A673 (cell line): ENCODE data around the gene MAPK8IP3. TPM values are rescaled to one million over a fixed set of nuclear protein-coding genes. Genes with fewer than 3 reads are reported as not detected.

Experiments used
- BruUV-seq: library from RNA; stranded (reverse); fragments of 400-500 nt; replicated peaks from 2 replicates; lab custom pipeline; 2021; lab: Mats Ljungman, UMichigan
- CTCF ChIA-PET: fragments of 300-600 bp; sonication (Branson Sonifier 250); formaldehyde crosslinking; loops from one replicate; lab custom pipeline; 2022; ENCODE audit warnings: antibody characterized with exemption; lab: Charles Lee
- POLR2A ChIA-PET: fragments of 300-600 bp; sonication (Branson Sonifier 250); formaldehyde crosslinking; loops from one replicate; lab custom pipeline; 2022; ENCODE audit warnings: antibody characterized with exemption; ENCODE audit not compliant: low non-redundant PET; lab: Charles Lee
- DNase-seq: peaks from one replicate; pipeline ENCODE4 v3.0.0-alpha.2; 2015; ENCODE audit warnings: low spot score
- H3K27ac ChIP-seq: fragments of 200-600 bp; sonication (generic); 2 replicates; pipeline ENCODE4 v1.5.1; 2016; ENCODE audit warnings: mixed run types, low read depth, mild to moderate bottlenecking, mixed read lengths, antibody characterized with exemption, low read length; ENCODE audit not compliant: poor library complexity, severe bottlenecking
- H3K27me3 ChIP-seq: fragments of 200-600 bp; sonication (generic); replicated peaks from 2 replicates; pipeline ENCODE4 v1.6.1; 2017; ENCODE audit warnings: mixed run types, low read depth, mild to moderate bottlenecking, mixed read lengths, antibody characterized with exemption, low read length; ENCODE audit not compliant: insufficient read depth, poor library complexity
- H3K36me3 ChIP-seq: fragments of 200-600 bp; sonication (generic); 2 replicates; pipeline ENCODE4 v1.6.1; 2016; ENCODE audit warnings: mixed run types, mild to moderate bottlenecking, mixed read lengths, antibody characterized with exemption, low read length; ENCODE audit not compliant: insufficient read depth, poor library complexity, severe bottlenecking
- H3K4me1 ChIP-seq: fragments of 200-600 bp; sonication (generic); 2 replicates; pipeline ENCODE4 v1.6.1; 2017; ENCODE audit warnings: mixed run types, mild to moderate bottlenecking, mixed read lengths, antibody characterized with exemption, low read length; ENCODE audit not compliant: insufficient read depth, poor library complexity, severe bottlenecking
- H3K4me3 ChIP-seq: fragments of 200-600 bp; sonication (generic); 2 replicates; pipeline ENCODE4 v1.5.1; 2016; ENCODE audit warnings: low read depth, mixed run types, mild to moderate bottlenecking, mixed read lengths, low read length; ENCODE audit not compliant: poor library complexity, severe bottlenecking
- H3K9me3 ChIP-seq: fragments of 200-600 bp; sonication (generic); 2 replicates; pipeline ENCODE4 v1.6.1; 2016; ENCODE audit warnings: mixed run types, low read depth, mild to moderate bottlenecking, mixed read lengths, antibody characterized with exemption, low read length; ENCODE audit not compliant: poor library complexity, severe bottlenecking
- CTCF ChIP-seq: fragments of 300-800, 200-600 bp; sonication (generic); conservative IDR thresholded peaks from 2 replicates; pipeline ENCODE4 v1.5.1; 2017; ENCODE audit warnings: low read depth, mild to moderate bottlenecking, antibody characterized with exemption, low read length, moderate library complexity, mixed read lengths
- EZH2 ChIP-seq: fragments of 200-600 bp; sonication (generic); IDR thresholded peaks from 2 replicates; pipeline ENCODE4 v1.6.1; 2017; ENCODE audit warnings: borderline replicate concordance, low read depth, mild to moderate bottlenecking, mixed read lengths, antibody characterized with exemption, low read length; ENCODE audit not compliant: poor library complexity, severe bottlenecking
- intact Hi-C: fragments of 100-400 bp; cut with micrococcal nuclease; formaldehyde crosslinking; loops from one replicate; pipeline ENCODE4 v1.10.0; 2022; ENCODE audit not compliant: unreplicated experiment
- total RNA-seq: library from RNA; stranded (reverse); gene quantifications from 2 replicates; pipeline ENCODE4 v1.2.3, GENCODE V29; 2021

The MAPK8IP3 gene
- total RNA-seq, 1 experiment from 2014 or later = 69.2 TPM

GRCh38 chr16:1768767-1769401 is 62.9 kb downstream of the MAPK8IP3 start:
- Histone ChIP-seq H3K27ac (no peak overlapping the region), H3K27me3 (no peaks in the 10 kb centered on the region), H3K9me3 (no peaks in the 10 kb centered on the region), H3K4me1 (peaks cover 4% of the 10 kb centered on the region), H3K4me3 (no peak overlapping the region), H3K36me3 (peaks cover 20% of the 10 kb centered on the region)
- TF ChIP-seq EZH2 = no peak
- TF ChIP-seq CTCF = no peak
- no peak for DNase-seq
- BruUV-seq = no TSS peak
- ChIA-PET CTCF (no interaction called here), POLR2A (no interaction called here)
- intact Hi-C loops = no loop called here

- Histone ChIP-seq H3K9me3 (no peaks in the 10 kb centered on the region), H3K4me1 (peaks cover 4% of the 10 kb centered on the region), H3K4me3 (peak overlapping the region; percentile 63), H3K27me3 (no peaks in the 10 kb centered on the region), H3K36me3 (peaks cover 20% of the 10 kb centered on the region), H3K27ac (no peak overlapping the region)
- no peak for TF ChIP-seq EZH2
- intact Hi-C loops = loop anchor here (10.0 kb wide), 1 partner anchor 55 kb away; the partner anchor contains the start of genes FAHD1 and HAGH
- CTCF ChIA-PET = no interaction called here
- POLR2A ChIA-PET = interaction anchor here (0.5 to 0.7 kb wide), 2 partner anchors 15 to 476 kb away, joined by 3 to 9 read pairs; no protein-coding TSS in a partner anchor
- no TSS peak for BruUV-seq
- no peak for DNase-seq
These were observed 63.7 kb downstream of the MAPK8IP3 start for GRCh38 chr16:1769402-1770300.

- DNase-seq = peak; percentile 47
- H3K27ac ChIP-seq = peak overlapping the region; percentile 98
- TF ChIP-seq EZH2 (no peak), CTCF (no peak)
- no peaks in the 10 kb centered on the region for H3K27me3 ChIP-seq
- ChIA-PET POLR2A (interaction anchor here (0.5 to 0.7 kb wide), 2 partner anchors 16 to 477 kb away, joined by 3 to 9 read pairs; no protein-coding TSS in a partner anchor), CTCF (no interaction called here)
- intact Hi-C loops = loop anchor here (10.0 kb wide), 1 partner anchor 54 kb away; the partner anchor contains the start of genes FAHD1 and HAGH
- H3K4me1 ChIP-seq = peaks cover 4% of the 10 kb centered on the region
- BruUV-seq = no TSS peak
- H3K36me3 ChIP-seq = peaks cover 15% of the 10 kb centered on the region
- no peaks in the 10 kb centered on the region for H3K9me3 ChIP-seq
- H3K4me3 ChIP-seq = peak overlapping the region; percentile 63
These were observed 64.6 kb downstream of the MAPK8IP3 start for GRCh38 chr16:1770328-1771187.
